Activated CD4-positive, alpha-beta T cell treated with anti-CD3 and anti-CD28 coated beads, Interleukin-2, amount 50 U/mL, for 4 hours (primary cell): Measurements from ENCODE around the gene TPI1.
"Not testable (repeated sequence)": the region's sequence is repeated elsewhere in the genome, so short reads cannot be mapped to it uniquely, and the experiment has no call there.

Experiments used
- DNase-seq, 2 experiments: peaks; one replicate each; pipeline ENCODE4 v3.0.0-alpha.2; 2020

The TPI1 gene

DNA sequence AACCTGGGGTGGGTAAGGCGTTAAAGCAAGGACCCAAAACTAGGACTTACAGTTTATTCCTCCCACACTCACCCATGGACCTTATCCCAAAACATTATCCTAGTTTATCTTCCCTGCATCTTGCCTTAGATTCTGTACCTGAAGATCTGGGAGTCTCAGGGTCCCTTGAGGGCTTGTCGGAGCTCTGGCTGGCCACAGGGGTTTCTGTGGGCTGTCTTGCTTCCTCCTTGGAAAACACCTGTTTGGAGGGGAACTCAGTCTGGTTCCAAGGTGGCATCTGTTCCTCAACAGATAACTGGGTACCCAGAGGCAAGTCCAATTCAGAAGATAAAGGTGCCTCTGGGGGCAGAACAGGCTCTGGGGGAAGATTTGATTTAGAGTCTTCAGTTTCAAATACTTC is 17.9 kb upstream of the TPI1 start:
- DNase-seq = no peak

DNA sequence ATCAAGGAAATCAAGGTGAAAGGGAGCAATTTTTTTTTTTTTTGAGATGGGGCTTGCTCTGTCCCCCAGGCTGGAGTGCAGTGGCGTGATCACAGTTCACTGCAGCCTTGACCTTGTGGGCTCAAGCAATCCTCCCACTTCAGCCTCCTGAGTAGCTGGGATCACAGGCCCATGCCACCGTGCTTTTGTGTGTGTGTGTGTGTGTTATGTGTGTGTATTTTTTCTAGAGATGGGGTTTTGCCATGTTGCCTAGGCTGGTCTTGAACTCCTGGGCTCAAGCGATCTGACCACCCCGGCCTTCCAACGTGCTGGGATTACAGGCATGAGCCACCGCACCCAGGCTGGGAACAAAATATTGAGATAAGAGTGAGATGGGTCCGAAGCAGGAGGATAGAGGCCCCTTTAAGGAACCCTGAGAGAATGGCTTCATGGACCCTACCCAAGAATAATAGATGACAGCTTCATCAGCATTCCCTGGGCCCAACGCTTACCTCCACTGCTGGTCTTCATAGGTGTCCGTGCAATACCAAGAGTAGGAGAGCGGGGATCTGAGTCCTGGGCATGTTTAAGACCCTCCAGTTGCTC is 17.3 kb upstream of the TPI1 start:
- DNase-seq = no peak

DNA sequence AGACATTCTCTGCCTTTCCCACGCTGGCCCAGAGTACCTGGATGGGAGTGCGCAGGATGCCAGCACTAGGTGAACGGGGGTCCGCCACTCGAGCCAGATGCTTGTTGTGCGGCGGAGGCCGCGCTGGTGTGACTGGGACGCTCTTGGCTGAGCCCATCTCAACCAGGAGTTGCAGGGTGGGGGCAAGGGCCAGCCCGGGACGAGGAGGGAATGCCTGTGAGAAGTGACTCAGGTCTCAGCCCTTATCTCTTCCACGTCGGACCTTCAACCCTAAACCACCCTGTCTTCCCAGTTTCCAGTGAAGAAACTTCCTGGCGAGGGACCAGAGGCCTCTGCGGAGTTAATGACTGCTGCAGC is 16.6 kb upstream of the TPI1 start:
- DNase-seq = no peak

DNA sequence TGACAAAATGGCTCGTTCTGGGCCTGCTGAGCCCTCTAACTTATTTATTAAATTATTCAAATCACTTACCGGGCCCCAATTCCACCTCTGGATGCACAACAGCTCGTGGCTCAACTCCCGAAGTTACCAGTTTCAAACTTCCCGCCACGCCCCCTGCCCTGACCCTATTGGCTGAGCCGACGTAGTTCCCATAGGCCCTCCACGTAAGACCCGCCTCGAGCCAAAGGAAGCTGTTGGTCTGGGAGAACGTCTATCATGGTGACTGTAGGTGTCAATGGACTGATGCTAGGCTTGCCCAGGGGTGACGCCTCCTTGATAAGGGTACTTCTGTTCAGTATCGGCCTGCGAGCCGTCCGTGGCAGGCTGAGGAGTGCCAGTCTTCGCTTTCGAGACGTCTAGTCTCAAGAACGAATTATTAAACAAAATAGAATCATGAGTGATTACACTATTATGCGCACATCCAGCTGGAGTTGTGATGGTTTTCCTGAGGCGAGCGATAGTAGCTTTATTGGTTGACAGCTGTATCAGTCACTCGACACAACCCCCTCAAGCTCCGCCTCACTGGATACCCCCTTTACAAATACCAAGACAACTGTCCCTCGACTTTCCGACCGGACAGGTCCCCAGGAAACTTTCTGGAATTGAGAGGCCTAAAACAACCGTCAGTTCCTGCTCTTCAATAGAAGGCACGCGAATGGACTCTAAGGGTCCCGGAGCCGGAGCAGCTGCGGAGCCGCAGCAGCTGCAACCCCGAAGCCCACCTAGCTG is 16.0 kb upstream of the TPI1 start, which contains the start of gene CDCA3:
Gene CDCA3 (minus strand): TSS at position 134 of the 768 bp plus-strand sequence. CDS start 334 bp downstream, outside the sequence.
- DNase-seq = peak; percentile 88 to 90

DNA sequence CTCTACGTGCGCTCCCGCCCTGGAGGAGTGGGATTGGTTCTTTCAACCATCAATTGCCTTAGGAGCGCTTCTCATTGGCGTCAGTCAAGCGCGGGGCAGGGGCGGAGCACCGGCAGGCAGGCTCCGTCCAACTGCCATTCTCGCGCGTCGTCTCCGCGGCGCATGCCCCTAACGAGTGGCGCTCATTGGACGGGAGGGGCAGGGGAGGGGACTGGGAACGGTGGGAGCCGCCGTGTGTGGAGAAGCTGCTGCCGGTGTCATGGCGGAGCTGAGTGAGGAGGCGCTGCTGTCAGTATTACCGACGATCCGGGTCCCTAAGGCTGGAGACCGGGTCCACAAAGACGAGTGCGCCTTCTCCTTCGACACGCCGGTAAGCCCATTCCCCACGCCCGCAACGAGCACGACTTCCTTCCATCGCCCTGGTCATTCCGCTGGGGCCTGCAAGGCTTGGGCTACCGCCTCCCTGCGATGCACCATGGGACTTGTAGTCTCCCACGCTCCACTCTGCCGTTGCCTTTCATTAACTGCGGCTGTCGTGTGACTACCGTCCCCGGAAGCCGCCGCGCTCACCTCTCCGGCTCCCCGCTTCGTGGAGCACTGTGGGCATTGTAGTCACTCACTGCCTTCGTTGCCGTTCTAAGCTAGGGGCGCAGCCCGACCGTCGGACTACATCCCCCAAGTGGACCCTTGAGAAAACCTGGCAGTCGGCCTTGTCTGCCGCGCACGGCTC is 15.2 kb upstream of the TPI1 start, which contains the start of gene USP5:
Gene USP5 (plus strand): TSS at position 230 of the 730 bp plus-strand sequence. CDS start 30 bp downstream, at position 260.
- DNase-seq = peak; percentile 96 to 97

DNA sequence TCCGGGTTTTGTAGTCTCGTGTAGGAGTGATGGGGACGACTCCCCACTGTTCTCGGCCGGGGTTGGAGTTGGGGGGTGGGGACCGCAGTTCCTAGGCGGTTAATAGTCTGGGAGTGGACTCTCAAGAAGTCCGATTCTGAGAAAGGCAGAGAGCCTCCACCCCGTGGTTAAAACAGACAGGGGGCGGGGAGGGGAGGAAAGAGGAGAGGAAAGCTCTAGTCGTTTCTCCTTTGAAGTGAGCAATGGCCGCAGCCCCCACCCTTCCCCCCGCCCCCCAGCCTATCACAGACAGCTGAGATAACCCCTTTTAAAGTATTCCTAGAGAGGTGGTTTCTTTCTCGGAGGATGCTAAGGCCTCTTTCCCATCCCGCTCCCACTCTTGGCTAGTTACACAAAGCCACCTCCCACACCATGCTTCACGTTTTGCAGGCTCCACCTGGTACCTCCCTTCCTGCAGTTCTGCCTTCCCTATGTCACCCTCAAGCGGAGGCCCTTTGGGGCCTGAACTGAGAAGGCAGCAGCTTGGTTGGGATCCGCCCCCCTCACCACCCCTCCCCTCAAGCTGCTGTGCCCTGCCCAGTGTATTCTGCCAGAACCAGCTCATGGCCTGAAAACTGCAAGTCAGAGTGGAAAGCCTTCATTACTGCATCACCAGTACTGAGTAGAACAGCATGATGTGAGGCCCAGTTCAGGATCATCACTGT is 14.5 kb upstream of the TPI1 start:
- DNase-seq = peak; percentile 44 to 56

DNA sequence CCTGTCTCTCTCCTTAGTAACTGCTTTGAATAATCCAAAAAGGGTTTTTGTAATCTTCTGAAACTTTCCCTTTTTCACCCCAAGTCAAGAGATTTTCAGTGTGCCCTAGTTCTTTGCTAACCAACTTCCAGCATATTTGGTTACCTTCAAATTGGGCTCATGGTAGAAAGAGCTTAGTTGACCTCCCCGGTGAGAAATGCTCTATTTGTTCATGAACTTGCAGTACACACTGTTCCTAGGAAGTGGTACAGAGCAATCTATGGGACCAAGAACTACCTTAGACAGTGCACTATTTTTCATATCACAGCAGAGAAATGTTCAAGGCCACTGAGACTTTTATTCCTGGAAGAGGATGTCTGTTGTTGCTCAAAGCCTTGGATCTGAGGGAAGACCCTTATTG is 13.7 kb upstream of the TPI1 start:
- DNase-seq = no peak

DNA sequence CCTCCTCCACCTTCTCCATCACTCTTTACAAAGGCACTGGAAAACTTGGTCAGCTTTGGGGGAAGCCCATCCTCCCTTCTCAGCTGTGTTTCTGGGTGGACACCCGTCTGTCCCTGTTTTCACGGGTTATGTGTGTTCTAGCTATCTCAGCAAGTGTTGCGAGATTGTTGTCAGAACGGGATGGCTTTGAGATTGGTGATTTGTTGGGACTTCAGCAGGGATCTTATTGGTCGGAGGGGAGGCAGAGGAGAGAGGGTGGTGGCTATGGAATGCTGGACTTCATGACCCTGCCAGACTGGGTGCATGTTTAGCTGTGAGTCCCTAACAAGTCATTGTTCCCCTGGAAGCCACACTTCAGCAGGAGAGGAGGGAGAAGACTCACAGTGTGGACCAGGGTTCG is 13.3 kb upstream of the TPI1 start:
- DNase-seq = no peak

DNA sequence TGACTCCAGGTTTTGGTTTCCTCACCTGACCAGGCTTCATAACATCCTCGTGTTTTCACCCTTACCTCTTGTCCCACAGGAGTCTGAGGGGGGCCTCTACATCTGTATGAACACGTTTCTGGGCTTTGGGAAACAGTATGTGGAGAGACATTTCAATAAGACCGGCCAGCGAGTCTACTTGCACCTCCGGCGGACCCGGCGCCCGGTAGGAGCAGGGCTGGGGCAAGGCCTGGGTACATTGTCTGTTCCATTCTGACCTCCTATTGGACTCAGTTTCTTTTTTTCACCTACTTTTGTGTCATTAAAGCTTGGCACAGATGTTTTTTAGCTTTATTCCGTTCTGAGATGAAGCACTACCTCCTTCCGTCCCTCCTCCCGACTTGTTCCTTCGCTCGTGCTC is 12.0 kb upstream of the TPI1 start:
- no peak for DNase-seq

DNA sequence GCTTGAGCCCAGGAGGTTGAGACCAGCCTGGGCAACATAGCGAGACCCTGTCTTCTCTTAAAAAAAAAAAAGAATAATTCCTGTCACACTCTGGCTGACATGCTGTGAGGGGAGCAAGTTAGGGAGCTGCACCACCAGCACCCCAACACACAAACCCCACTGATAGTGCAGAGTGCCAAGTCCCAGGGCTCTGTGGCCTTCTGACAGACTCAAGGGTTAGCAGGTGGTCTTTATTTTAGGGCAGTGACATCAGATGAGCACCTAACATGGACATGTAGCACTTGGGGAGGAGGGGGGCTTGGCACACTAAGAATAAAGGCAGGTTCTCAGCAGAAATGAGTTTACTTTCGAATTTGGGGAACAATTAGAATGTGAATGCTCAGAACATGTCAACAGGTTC is 8.5 kb upstream of the TPI1 start:
- DNase-seq = no peak

DNA sequence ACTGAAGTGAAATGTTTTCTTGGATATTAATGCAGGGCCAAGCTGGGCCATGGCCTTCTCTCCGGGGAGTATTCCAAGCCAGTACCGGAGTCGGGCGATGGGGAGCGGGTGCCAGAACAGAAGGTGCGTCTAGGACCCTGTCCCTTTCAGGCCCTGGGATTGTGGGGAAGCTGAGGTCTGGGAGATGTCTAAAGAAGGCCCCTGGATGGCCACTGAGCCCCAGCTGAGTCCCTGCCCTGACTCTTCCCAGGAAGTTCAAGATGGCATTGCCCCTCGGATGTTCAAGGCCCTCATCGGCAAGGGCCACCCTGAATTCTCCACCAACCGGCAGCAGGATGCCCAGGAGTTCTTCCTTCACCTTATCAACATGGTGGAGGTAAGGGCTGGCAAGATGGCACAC is 7.2 kb upstream of the TPI1 start:
- DNase-seq = no peak

DNA sequence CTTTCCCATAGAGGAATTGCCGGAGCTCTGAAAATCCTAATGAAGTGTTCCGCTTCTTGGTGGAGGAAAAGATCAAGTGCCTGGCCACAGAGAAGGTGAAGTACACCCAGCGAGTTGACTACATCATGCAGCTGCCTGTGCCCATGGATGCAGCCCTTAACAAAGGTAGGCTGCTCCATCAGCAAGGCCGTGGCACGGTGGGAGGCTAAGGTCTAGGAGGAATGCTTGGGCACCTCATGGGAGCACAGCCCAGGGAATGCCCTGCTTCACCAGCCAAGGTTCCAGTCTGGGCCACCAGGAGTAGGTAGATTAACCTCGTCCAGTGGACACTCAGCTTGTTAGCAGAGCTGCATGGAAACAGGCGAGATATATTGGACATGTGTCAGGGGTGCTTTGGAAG is 6.4 kb upstream of the TPI1 start:
- no peak for DNase-seq

DNA sequence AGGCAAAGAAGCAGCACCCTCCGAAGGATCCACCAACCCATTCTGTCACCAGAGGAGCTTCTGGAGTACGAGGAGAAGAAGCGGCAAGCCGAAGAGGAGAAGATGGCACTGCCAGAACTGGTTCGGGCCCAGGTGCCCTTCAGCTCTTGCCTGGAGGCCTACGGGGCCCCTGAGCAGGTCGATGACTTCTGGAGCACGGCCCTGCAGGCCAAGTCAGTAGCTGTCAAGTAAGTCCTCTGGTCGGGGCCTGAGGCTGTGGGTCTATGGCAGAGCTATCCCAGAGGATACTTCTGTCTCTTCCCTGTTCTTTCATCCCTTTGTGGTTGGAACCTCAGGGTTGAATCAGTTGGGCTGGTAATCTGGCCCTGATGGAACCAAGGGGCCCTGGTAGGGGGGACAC is 5.9 kb upstream of the TPI1 start:
- DNase-seq = no peak

DNA sequence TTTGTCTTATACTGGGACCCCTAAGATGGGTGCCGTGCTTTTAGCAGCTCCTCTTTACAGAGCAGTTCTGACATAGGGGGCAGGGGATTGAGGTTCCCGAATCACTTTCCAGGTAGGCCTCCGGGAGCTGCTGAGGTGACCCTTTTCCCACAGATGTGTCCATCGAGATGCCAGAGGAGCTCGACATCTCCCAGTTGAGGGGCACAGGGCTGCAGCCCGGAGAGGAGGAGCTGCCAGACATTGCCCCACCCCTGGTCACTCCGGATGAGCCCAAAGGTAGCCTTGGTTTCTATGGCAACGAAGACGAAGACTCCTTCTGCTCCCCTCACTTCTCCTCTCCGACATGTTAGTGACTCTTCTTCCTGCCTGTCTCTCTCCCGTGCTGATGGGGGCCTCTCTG is 4.3 kb upstream of the TPI1 start:
- DNase-seq = no peak

DNA sequence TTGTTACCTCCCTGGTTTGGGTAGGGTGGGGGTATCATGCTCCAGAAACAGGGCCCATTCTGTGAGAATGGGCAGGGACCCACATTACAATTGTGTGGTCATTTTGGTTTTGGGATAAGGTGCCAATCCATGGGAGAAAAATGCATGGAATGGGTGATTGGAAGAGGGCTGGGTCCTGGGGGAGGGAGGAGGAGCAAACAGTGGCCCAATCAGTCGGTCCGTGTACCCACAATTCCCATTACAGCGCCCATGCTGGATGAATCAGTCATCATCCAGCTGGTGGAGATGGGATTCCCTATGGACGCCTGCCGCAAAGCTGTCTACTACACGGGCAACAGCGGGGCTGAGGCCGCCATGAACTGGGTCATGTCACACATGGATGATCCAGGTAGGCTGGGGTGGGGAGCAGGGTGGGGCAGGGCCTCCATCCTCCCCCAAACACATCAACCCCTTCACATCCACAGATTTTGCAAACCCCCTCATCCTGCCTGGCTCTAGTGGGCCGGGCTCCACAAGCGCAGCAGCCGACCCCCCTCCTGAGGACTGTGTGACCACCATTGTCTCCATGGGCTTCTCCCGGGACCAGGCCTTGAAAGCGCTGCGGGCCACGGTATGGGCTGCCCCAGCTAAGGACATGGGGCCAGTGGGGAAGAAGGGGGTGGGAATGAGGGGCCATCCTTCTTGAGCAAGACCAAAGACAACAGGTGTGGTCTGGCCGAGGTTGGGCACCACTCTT is 3.6 kb upstream of the TPI1 start:
- no peak for DNase-seq

DNA sequence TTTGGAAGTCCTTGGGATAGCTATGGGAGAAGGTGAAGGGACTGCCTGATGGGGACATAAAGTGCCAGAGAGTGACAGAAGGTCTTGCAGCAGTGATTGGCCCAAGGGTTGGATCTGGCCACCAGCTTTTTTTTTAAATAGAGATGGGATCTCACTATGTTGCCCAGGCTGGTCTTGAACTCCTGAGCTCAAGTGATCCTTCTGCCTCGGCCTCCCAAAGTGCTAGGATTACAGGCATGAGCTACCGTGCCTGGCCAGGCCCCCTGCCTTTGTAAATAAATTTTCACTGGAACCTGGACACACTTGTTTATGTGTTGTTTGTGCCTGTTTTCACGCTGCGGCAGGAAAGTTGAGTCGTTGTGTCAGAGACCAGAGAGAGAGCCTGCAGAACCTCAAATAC is 2.0 kb upstream of the TPI1 start:
- not testable (repeated sequence) for DNase-seq

DNA sequence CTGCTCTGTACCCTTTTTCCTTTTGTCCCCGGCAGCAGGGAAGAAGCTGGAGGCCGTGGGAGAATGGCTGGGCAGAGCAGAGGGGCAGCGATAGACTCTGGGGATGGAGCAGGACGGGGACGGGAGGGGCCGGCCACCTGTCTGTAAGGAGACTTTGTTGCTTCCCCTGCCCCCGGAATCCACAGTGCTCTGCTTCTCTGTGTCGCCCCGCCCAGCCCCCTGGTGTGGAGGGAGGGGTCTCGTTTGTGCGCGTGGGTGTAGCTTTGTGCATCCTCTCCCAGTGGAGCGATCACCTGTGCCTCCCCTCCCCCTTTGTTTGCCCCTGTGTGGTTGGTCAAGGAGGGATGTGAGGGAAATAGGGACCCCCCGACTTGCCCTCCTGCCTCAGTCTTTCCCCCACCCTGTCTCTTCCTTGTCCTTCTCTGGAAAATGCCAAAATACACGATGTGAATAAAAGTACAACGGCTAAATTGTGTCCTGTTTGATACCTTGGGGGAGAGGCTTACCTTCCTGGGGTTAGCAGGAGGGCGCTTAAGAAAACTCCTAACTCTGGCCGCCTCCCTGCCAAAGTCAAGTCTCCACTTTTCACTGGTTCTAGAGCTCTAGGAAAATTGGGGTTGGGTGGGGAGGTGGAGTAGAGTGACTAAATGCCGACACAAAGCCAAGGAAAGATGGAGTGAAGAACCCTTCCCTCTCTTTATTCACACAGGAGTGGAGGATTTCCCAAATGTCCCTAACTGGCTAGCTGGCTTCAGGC is 990 bp upstream of the TPI1 start:
- no peak for DNase-seq

DNA sequence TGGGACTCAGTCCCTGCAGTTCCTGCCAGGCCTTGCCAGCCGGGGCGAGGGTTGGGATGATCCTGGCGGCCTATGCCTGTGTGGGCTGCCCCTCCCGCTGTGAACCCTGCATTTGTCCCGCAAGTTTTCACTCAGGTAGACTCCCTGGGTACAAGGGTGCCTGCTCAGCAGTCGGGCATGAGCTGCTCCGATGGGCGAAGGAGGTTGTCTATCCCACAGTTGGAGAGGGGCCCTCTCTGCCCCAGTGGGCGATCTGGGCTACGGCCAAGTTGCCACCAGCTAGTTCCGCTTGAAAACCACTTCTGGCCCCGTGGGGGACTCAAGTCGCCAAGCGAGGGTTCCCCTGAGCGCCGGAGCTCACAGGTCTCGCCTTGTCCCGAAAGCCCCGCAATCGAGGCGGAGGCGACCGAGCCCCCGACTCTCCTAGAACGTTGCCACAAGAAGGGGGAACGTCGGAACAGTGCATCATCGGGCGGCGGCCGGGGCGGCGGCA is 365 bp upstream of the TPI1 start:
- no peak for DNase-seq

DNA sequence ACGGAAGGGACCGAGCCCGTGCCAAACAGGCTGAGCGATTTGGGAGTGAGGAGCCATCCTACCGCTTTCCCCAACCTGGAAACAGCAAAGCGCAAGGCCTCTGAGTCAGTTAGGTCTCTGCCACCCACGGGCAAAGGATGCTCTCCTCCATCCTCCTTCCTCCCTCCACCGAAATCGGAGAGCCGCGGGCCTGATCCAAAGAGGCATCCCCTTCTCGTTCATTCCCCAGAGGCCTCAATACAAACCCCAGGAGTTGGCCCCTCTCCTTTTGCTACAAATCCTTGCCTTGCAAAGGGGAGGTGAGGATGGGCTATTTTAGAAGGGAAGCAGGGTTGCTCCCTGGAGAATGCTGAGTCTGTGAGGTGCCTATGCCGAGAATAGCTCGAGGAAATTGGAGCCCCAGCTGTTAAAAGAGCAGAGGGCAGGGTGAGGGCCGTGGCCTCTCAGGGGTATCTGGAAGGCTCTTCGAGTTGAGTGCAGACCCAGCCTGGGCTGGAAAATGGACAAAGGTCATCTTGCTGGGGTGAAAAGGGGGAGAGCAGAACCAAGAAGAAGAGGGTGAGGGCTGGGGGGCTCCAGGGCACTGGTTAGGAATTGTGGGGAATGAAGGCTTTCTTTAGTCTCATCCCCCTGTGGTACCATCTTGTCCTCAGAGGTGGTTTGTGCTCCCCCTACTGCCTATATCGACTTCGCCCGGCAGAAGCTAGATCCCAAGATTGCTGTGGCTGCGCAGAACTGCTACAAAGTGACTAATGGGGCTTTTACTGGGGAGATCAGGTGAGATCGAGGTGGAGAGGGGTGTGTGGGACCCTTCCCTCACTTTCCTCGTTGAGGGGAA is 1.1 kb downstream of the TPI1 start:
- DNase-seq = peak in 1 of 2 experiments; percentile 23
